CD1c-positive myeloid dendritic cell (primary cell): ENCODE data around the gene PAX2.

ENCODE experiments used
- DNase-seq: peaks from one replicate; pipeline ENCODE4 v3.0.0-alpha.2; 2016; ENCODE audit errors: extremely low spot score

PAX2 gene

GRCh38 chr10:100751211-100751933 lies 6.0 kb downstream of the PAX2 start:
- DNase-seq, result no peak

GRCh38 chr10:100755821-100756220 lies 10.4 kb downstream of the PAX2 start:
- no peak for DNase-seq

GRCh38 chr10:100759331-100759730 lies 13.9 kb downstream of the PAX2 start:
- DNase-seq, result no peak

- no peak for DNase-seq
Observed at GRCh38 chr10:100760726-100761125, 15.3 kb downstream of the PAX2 start.

- DNase-seq, result no peak
Observed at GRCh38 chr10:100761191-100761590, 15.8 kb downstream of the PAX2 start.

- no peak for DNase-seq
Observed at GRCh38 chr10:100763043-100763747, 17.8 kb downstream of the PAX2 start.

- DNase-seq, result no peak
Observed at GRCh38 chr10:100766693-100767421, 21.5 kb downstream of the PAX2 start.

GRCh38 chr10:100767422-100767775 lies 22.0 kb downstream of the PAX2 start:
- DNase-seq, result no peak

GRCh38 chr10:100769481-100769880 lies 24.1 kb downstream of the PAX2 start:
- DNase-seq, result no peak

- no peak for DNase-seq
Observed at GRCh38 chr10:100773646-100774045, 28.3 kb downstream of the PAX2 start.

- no peak for DNase-seq
Observed at GRCh38 chr10:100774223-100774622, 28.8 kb downstream of the PAX2 start.

- DNase-seq, result no peak
Observed at GRCh38 chr10:100774876-100775275, 29.5 kb downstream of the PAX2 start.

- no peak for DNase-seq
Observed at GRCh38 chr10:100775386-100775785, 30.0 kb downstream of the PAX2 start.

GRCh38 chr10:100775871-100776270 lies 30.5 kb downstream of the PAX2 start:
- no peak for DNase-seq

- DNase-seq, result no peak
Observed at GRCh38 chr10:100776671-100777070, 31.3 kb downstream of the PAX2 start.

- DNase-seq, result no peak
Observed at GRCh38 chr10:100779329-100779728, 33.9 kb downstream of the PAX2 start.

- DNase-seq, result no peak
Observed at GRCh38 chr10:100780324-100780723, 34.9 kb downstream of the PAX2 start.

GRCh38 chr10:100781145-100781665 lies 35.8 kb downstream of the PAX2 start:
- DNase-seq, result no peak

- DNase-seq, result no peak
Observed at GRCh38 chr10:100782461-100783244, 37.3 kb downstream of the PAX2 start.

GRCh38 chr10:100784126-100784525 lies 38.7 kb downstream of the PAX2 start:
- DNase-seq, result no peak

GRCh38 chr10:100786591-100786990 lies 41.2 kb downstream of the PAX2 start:
- no peak for DNase-seq
